GM06990 (cell line): ENCODE data around the gene GAPT.
A peak's percentile ranks its signal among the peaks of the same experiment; 100 is the strongest.

Experiments
- DNase-seq: peaks from one replicate; pipeline ENCODE4 v3.0.0-alpha.2; 2011; ENCODE audit not compliant: insufficient read length; ENCODE audit errors: extremely low read depth
- H3K27me3 ChIP-seq: replicated peaks from 2 replicates; pipeline ENCODE4 v1.6.0; 2011; ENCODE audit warnings: low read length; ENCODE audit not compliant: control insufficient read depth, insufficient read depth
- H3K36me3 ChIP-seq: 2 replicates; pipeline ENCODE4 v1.5.1; 2011; ENCODE audit warnings: low read length; ENCODE audit not compliant: control insufficient read depth, insufficient read depth
- H3K4me3 ChIP-seq: replicated peaks from 2 replicates; pipeline ENCODE4 v1.5.1; 2011; ENCODE audit warnings: low read depth, mild to moderate bottlenecking, control low read depth, low read length
- CTCF ChIP-seq: IDR thresholded peaks from 2 replicates; pipeline ENCODE4 v1.5.1; 2011; ENCODE audit warnings: low read length, control low read depth, mild to moderate bottlenecking, inconsistent platforms; ENCODE audit not compliant: insufficient read depth, poor library complexity, severe bottlenecking

The GAPT gene

GRCh38 chr5:58462623-58463230 is 28.5 kb upstream of the GAPT start:
- Histone ChIP-seq H3K36me3 (no peaks in the 10 kb centered on the region), H3K4me3 (no peak overlapping the region), H3K27me3 (no peaks in the 10 kb centered on the region)
- TF ChIP-seq CTCF, result peak; percentile 29
- peak; percentile 18 for DNase-seq

GRCh38 chr5:58466939-58467338 is 24.3 kb upstream of the GAPT start:
- Histone ChIP-seq H3K27me3 (no peaks in the 10 kb centered on the region), H3K4me3 (no peak overlapping the region), H3K36me3 (no peaks in the 10 kb centered on the region)
- TF ChIP-seq CTCF, result no peak
- DNase-seq, result no peak

GRCh38 chr5:58469896-58470295 is 21.3 kb upstream of the GAPT start:
- no peak for DNase-seq
- Histone ChIP-seq H3K4me3 (no peak overlapping the region), H3K36me3 (no peaks in the 10 kb centered on the region), H3K27me3 (no peaks in the 10 kb centered on the region)
- no peak for TF ChIP-seq CTCF

GRCh38 chr5:58475404-58475803 is 15.8 kb upstream of the GAPT start:
- no peaks in the 10 kb centered on the region for H3K36me3 ChIP-seq
- no peak for DNase-seq
- no peak overlapping the region for H3K4me3 ChIP-seq
- H3K27me3 ChIP-seq, result no peaks in the 10 kb centered on the region
- no peak for TF ChIP-seq CTCF

- no peak overlapping the region for H3K4me3 ChIP-seq
- DNase-seq, result no peak
- H3K27me3 ChIP-seq, result no peaks in the 10 kb centered on the region
- peak; percentile 22 for TF ChIP-seq CTCF
- no peaks in the 10 kb centered on the region for H3K36me3 ChIP-seq
Observed at GRCh38 chr5:58477760-58478376, 13.4 kb upstream of the GAPT start.
